ENCODE results near the gene RS1. TPM values are rescaled to one million over a fixed set of nuclear protein-coding genes. Genes with fewer than 3 reads are reported as not detected.

The RS1 gene
- total and polyA plus RNA-seq, 10 of the 15 experiments (the other 5 are each of a cell fraction or from before 2014, with no cell fraction given) = 0.04 to 0.26 TPM; not detected in 8

- no peak for TF ChIP-seq LARP7 (IDR thresholded peaks at IDR 0.05)
- no peak for TF ChIP-seq CHD4 (IDR thresholded peaks at IDR 0.05)
- TF ChIP-seq MXI1 (IDR thresholded peaks at IDR 0.05; ENCODE audit: low read depth, low read length) = no peak
- no peak for TF ChIP-seq SPI1 (IDR thresholded peaks at IDR 0.05; ENCODE audit: borderline replicate concordance, insufficient read depth, low read depth, low read length)
- no peak for TF ChIP-seq MTA2 (IDR thresholded peaks at IDR 0.05; ENCODE audit: low read depth)
- TF ChIP-seq KDM1A (IDR thresholded peaks at IDR 0.05; ENCODE audit: borderline replicate concordance) = no peak
- no peak for TF ChIP-seq SMARCA5 (IDR thresholded peaks at IDR 0.05)
- no peak for TF ChIP-seq TCF12 (IDR thresholded peaks at IDR 0.05; ENCODE audit: low read depth, low read length)
- TF ChIP-seq SUPT20H (IDR thresholded peaks at IDR 0.05; ENCODE audit: borderline replicate concordance, control insufficient read depth, low read depth, low read length) = no peak
- TF ChIP-seq RFX5 (IDR thresholded peaks at IDR 0.05; ENCODE audit: low read depth, low read length) = no peak
- TF ChIP-seq CBX5 (IDR thresholded peaks at IDR 0.05; ENCODE audit: low read depth) = no peak
- TF ChIP-seq, protein P1, sequence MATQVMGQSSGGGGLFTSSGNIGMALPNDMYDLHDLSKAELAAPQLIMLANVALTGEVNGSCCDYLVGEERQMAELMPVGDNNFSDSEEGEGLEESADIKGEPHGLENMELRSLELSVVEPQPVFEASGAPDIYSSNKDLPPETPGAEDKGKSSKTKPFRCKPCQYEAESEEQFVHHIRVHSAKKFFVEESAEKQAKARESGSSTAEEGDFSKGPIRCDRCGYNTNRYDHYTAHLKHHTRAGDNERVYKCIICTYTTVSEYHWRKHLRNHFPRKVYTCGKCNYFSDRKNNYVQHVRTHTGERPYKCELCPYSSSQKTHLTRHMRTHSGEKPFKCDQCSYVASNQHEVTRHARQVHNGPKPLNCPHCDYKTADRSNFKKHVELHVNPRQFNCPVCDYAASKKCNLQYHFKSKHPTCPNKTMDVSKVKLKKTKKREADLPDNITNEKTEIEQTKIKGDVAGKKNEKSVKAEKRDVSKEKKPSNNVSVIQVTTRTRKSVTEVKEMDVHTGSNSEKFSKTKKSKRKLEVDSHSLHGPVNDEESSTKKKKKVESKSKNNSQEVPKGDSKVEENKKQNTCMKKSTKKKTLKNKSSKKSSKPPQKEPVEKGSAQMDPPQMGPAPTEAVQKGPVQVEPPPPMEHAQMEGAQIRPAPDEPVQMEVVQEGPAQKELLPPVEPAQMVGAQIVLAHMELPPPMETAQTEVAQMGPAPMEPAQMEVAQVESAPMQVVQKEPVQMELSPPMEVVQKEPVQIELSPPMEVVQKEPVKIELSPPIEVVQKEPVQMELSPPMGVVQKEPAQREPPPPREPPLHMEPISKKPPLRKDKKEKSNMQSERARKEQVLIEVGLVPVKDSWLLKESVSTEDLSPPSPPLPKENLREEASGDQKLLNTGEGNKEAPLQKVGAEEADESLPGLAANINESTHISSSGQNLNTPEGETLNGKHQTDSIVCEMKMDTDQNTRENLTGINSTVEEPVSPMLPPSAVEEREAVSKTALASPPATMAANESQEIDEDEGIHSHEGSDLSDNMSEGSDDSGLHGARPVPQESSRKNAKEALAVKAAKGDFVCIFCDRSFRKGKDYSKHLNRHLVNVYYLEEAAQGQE (IDR thresholded peaks at IDR 0.05; ENCODE audit: low read depth, low read length) = no peak
- no peak for TF ChIP-seq IRF4 (IDR thresholded peaks at IDR 0.05; ENCODE audit: low read depth, low read length)
These were observed 63.9 kb downstream of the RS1 start (continued) for GRCh38 chrX:18607966-18608365.

Data from GM12878 (cell line).